Retinal pigment epithelial cell (primary cell): ENCODE data around the gene GCK.

Experiments used
- DNase-seq: peaks from one replicate; pipeline ENCODE4 v3.0.0-alpha.2; 2010; ENCODE audit warnings: low read depth
- H3K4me3 ChIP-seq: 2 replicates; pipeline ENCODE4 v1.5.1; 2011; ENCODE audit warnings: mild to moderate bottlenecking, low read length, control low read depth, moderate library complexity
- CTCF ChIP-seq: conservative IDR thresholded peaks from 2 replicates; pipeline ENCODE4 v1.5.1; 2011; ENCODE audit warnings: low read depth, low read length, control low read depth, inconsistent platforms

GCK gene

GRCh38 chr7:44150466-44150832 lies 38.8 kb downstream of the GCK start:
- no peak for TF ChIP-seq CTCF
- H3K4me3 ChIP-seq: no peak overlapping the region
- DNase-seq: no peak

GRCh38 chr7:44149571-44150465 lies 39.4 kb downstream of the GCK start:
- no peak for DNase-seq
- TF ChIP-seq CTCF: no peak
- H3K4me3 ChIP-seq: no peak overlapping the region

GRCh38 chr7:44148961-44149536 lies 40.2 kb downstream of the GCK start:
- TF ChIP-seq CTCF: no peak
- no peak for DNase-seq
- no peak overlapping the region for H3K4me3 ChIP-seq

GRCh38 chr7:44148166-44148565 lies 41.1 kb downstream of the GCK start:
- TF ChIP-seq CTCF: no peak
- no peak overlapping the region for H3K4me3 ChIP-seq
- no peak for DNase-seq

- no peak overlapping the region for H3K4me3 ChIP-seq
- no peak for TF ChIP-seq CTCF
- DNase-seq: no peak
Measured at GRCh38 chr7:44147026-44147991, 41.9 kb downstream of the GCK start.

GRCh38 chr7:44145969-44146911 lies 43.0 kb downstream of the GCK start:
- peak overlapping the region; percentile 51 for H3K4me3 ChIP-seq
- no peak for TF ChIP-seq CTCF
- no peak for DNase-seq
